Colonic mucosa (tissue), 4 donors: Measurements from ENCODE around the gene ABCA6. TPM values are rescaled to one million over a fixed set of nuclear protein-coding genes. Genes with fewer than 3 reads are reported as not detected.

Source experiments
- DNase-seq: peaks from one replicate; pipeline ENCODE4 v3.0.0-alpha.2; 2020
- H3K27ac ChIP-seq: fragments of 200-600 bp; one replicate; pipeline ENCODE4 v1.8.0; 2021
- H3K27me3 ChIP-seq: fragments of 200-600 bp; one replicate; pipeline ENCODE4 v1.8.0; 2021
- H3K36me3 ChIP-seq: fragments of 200-600 bp; one replicate; pipeline ENCODE4 v1.8.0; 2021
- H3K4me1 ChIP-seq: fragments of 200-600 bp; one replicate; pipeline ENCODE4 v1.8.0; 2021; ENCODE audit warnings: mild to moderate bottlenecking
- H3K4me3 ChIP-seq: fragments of 200-600 bp; one replicate; pipeline ENCODE4 v1.8.0; 2021
- H3K9ac ChIP-seq, 2 donors: one replicate each; pipeline ENCODE4 v1.7.0; 2013; ENCODE audit warnings: control low read depth in 2 of 2, low read depth in 2 of 2, low read length in 2 of 2
- H3K9me3 ChIP-seq: fragments of 200-600 bp; one replicate; pipeline ENCODE4 v1.8.0; 2021
- CTCF ChIP-seq: fragments of 200-600 bp; IDR thresholded peaks from one replicate; pipeline ENCODE4 v1.8.0; 2022; ENCODE audit warnings: antibody characterized with exemption, mild to moderate bottlenecking
- intact Hi-C: fragments of 100-400 bp; cut with DNase I; formaldehyde crosslinking; loops from one replicate; pipeline ENCODE4 v1.14.1; 2022
- total RNA-seq, 2 donors: library from RNA; stranded (reverse); fragmentation: NEBNext Ultra II Directional in 1 of 2; extraction: Animal tissue kit (Norgen Biotek cat#: 25700) in 1 of 2; gene quantifications; one replicate each; pipeline ENCODE4 v1.2.1, GENCODE V29; 2021
- donor health status: healthy.
- donor health status: DM: no; HTN: no; CAD: no.
- donor health status: DM: no; HTN: no; CAD: no.

The ABCA6 gene
- total RNA-seq, 2 donors from 2014 or later, result 2.1 to 5.9 TPM

GRCh38 chr17:69064001-69064400, 77.7 kb downstream of the ABCA6 start:
- no peaks in the 10 kb centered on the region for H3K27me3 ChIP-seq
- no peak for DNase-seq
- intact Hi-C loops, result no loop called here
- H3K9me3 ChIP-seq, result no peaks in the 10 kb centered on the region
- H3K4me3 ChIP-seq, result no peak overlapping the region
- no peak for TF ChIP-seq CTCF
- no peak overlapping the region for H3K9ac ChIP-seq
- no peaks in the 10 kb centered on the region for H3K4me1 ChIP-seq
- H3K27ac ChIP-seq, result no peak overlapping the region
- no peaks in the 10 kb centered on the region for H3K36me3 ChIP-seq

- no peak overlapping the region for H3K27ac ChIP-seq
- H3K9ac ChIP-seq, result no peak overlapping the region
- H3K27me3 ChIP-seq, result no peaks in the 10 kb centered on the region
- no peak for DNase-seq
- H3K4me1 ChIP-seq, result no peaks in the 10 kb centered on the region
- H3K4me3 ChIP-seq, result no peak overlapping the region
- intact Hi-C loops, result no loop called here
- no peaks in the 10 kb centered on the region for H3K9me3 ChIP-seq
- no peaks in the 10 kb centered on the region for H3K36me3 ChIP-seq
- TF ChIP-seq CTCF, result no peak
These were observed 78.7 kb downstream of the ABCA6 start for GRCh38 chr17:69062860-69063581.

- no peak for DNase-seq
- intact Hi-C loops, result no loop called here
- no peaks in the 10 kb centered on the region for H3K4me1 ChIP-seq
- no peak overlapping the region for H3K4me3 ChIP-seq
- H3K9ac ChIP-seq, result no peak overlapping the region
- no peaks in the 10 kb centered on the region for H3K27me3 ChIP-seq
- H3K9me3 ChIP-seq, result no peaks in the 10 kb centered on the region
- no peaks in the 10 kb centered on the region for H3K36me3 ChIP-seq
- no peak overlapping the region for H3K27ac ChIP-seq
- no peak for TF ChIP-seq CTCF
These were observed 79.8 kb downstream of the ABCA6 start for GRCh38 chr17:69061721-69062556.

GRCh38 chr17:69060822-69061221, 80.9 kb downstream of the ABCA6 start, which contains the start of gene ABCA9:
TSS of gene ABCA9 (minus strand) at chr17:69060927. CDS start at chr17:69051126, 9,801 bp downstream.
- no peak within 1 kb of the TSS for H3K9ac ChIP-seq
- intact Hi-C loops, result no loop called here

More at GRCh38 chr17:69060822-69061221, 80.9 kb downstream of the ABCA6 start, which contains the start of gene ABCA9:
- Histone ChIP-seq H3K27me3 (no peaks in the 10 kb centered on the region), H3K4me1 (no peaks in the 10 kb centered on the region), H3K27ac (no peak within 1 kb of the TSS), H3K4me3 (no peak within 1 kb of the TSS), H3K36me3 (no peaks in the 10 kb centered on the region), H3K9me3 (no peaks in the 10 kb centered on the region)
- TF ChIP-seq CTCF, result no peak
- DNase-seq, result no peak
